Loucy (cell line): ENCODE data around the gene ERFE.

ENCODE experiments used
- H2AFZ ChIP-seq: fragments of 200-600 bp; sonication (generic); 2 replicates; pipeline ENCODE4 v1.6.0; 2016; ENCODE audit warnings: antibody characterized with exemption, mild to moderate bottlenecking, low read length, moderate library complexity
- H3F3A ChIP-seq: fragments of 200-600 bp; 2 replicates; pipeline ENCODE4 v1.6.0; 2016; ENCODE audit warnings: antibody characterized with exemption, low read depth, mild to moderate bottlenecking
- H3K27me3 ChIP-seq: fragments of 200-600 bp; sonication (generic); 2 replicates; pipeline ENCODE4 v1.6.1; 2014; ENCODE audit warnings: low read length, mild to moderate bottlenecking; ENCODE audit not compliant: insufficient read depth, poor library complexity, severe bottlenecking
- H3K36me3 ChIP-seq: fragments of 200-600 bp; sonication (generic); 2 replicates; pipeline ENCODE4 v1.6.1; 2016; ENCODE audit warnings: low read length; ENCODE audit not compliant: insufficient read depth
- H3K4me1 ChIP-seq: fragments of 200-600 bp; sonication (generic); 2 replicates; pipeline ENCODE4 v1.5.1; 2014; ENCODE audit warnings: low read length, mild to moderate bottlenecking; ENCODE audit not compliant: insufficient read depth, poor library complexity, severe bottlenecking
- H3K4me2 ChIP-seq: fragments of 200-600 bp; sonication (generic); 2 replicates; pipeline ENCODE4 v1.6.0; 2014; ENCODE audit warnings: antibody characterized with exemption, low read length, low read depth, mild to moderate bottlenecking; ENCODE audit not compliant: poor library complexity, severe bottlenecking
- H3K4me3 ChIP-seq: fragments of 200-600 bp; sonication (generic); 2 replicates; pipeline ENCODE4 v1.5.1; 2014; ENCODE audit warnings: low read length, mild to moderate bottlenecking, mixed read lengths; ENCODE audit not compliant: poor library complexity, severe bottlenecking
- H3K79me2 ChIP-seq: fragments of 200-600 bp; sonication (generic); 2 replicates; pipeline ENCODE4 v1.6.1; 2014; ENCODE audit warnings: low read length; ENCODE audit not compliant: insufficient read depth
- H3K9ac ChIP-seq: fragments of 200-600 bp; sonication (generic); 2 replicates; pipeline ENCODE4 v1.6.0; 2014; ENCODE audit warnings: mild to moderate bottlenecking, low read depth, low read length, moderate library complexity; ENCODE audit not compliant: poor library complexity, severe bottlenecking
- H3K9me2 ChIP-seq: fragments of 200-600 bp; sonication (generic); replicated peaks from 2 replicates; pipeline ENCODE4 v1.6.1; 2016; ENCODE audit warnings: low read depth, low read length, mixed read lengths
- H3K9me3 ChIP-seq: fragments of 200-600 bp; sonication (generic); 2 replicates; pipeline ENCODE4 v1.6.1; 2014; ENCODE audit warnings: mild to moderate bottlenecking, antibody characterized with exemption, low read length, low read depth; ENCODE audit not compliant: insufficient read depth
- H4K20me1 ChIP-seq: fragments of 200-600 bp; sonication (generic); 2 replicates; pipeline ENCODE4 v1.6.0; 2014; ENCODE audit warnings: antibody characterized with exemption, low read length, mild to moderate bottlenecking; ENCODE audit not compliant: insufficient read depth, poor library complexity, severe bottlenecking
- EZH2phosphoT487 ChIP-seq: fragments of 200-600 bp; IDR thresholded peaks from 2 replicates; pipeline ENCODE4 v1.6.1; 2018; ENCODE audit warnings: antibody characterized with exemption, mild to moderate bottlenecking, moderate library complexity, borderline replicate concordance
- TF ChIP-seq, protein P1 (sequence below): fragments of 200-600 bp; sonication (generic); conservative IDR thresholded peaks from 2 replicates; pipeline ENCODE4 v1.5.1; 2014; ENCODE audit warnings: mild to moderate bottlenecking, antibody characterized with exemption, low read length

Gene ERFE, protein sequence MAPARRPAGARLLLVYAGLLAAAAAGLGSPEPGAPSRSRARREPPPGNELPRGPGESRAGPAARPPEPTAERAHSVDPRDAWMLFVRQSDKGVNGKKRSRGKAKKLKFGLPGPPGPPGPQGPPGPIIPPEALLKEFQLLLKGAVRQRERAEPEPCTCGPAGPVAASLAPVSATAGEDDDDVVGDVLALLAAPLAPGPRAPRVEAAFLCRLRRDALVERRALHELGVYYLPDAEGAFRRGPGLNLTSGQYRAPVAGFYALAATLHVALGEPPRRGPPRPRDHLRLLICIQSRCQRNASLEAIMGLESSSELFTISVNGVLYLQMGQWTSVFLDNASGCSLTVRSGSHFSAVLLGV

DNA sequence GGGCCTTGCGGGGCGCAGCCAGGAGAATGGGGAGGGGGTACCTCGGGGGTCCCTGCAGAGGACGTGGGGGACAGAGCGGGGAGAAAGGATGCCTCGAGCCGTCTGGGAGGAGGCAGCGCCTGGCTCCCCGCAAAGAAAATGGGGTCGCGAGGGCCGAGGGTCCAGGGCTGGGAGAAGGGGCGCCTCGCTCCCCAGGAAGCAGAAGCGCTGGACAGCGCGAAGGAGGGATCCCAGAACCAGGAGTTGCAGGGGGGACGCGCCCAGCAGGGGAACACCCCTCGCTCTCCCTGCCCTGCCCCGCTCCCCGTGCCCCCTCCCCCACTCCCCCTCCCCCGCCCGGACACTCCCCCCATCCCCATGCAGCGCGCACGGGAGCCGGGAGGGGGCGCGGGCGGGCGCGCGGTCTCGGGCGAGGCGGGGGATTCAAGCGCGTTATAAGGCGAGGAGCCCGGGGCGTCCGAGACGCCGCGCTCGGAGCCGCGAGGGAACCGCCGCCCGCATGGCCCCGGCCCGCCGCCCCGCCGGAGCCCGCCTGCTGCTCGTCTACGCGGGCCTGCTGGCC is at the start of gene ERFE:
Gene ERFE, plus strand, starts transcription at position 462 of the 562 bp plus-strand sequence. Its CDS starts 38 bp downstream, at position 500.
- H3K4me1 ChIP-seq, result peaks cover 14% of the 10 kb centered on the region
- TF ChIP-seq, protein P1, sequence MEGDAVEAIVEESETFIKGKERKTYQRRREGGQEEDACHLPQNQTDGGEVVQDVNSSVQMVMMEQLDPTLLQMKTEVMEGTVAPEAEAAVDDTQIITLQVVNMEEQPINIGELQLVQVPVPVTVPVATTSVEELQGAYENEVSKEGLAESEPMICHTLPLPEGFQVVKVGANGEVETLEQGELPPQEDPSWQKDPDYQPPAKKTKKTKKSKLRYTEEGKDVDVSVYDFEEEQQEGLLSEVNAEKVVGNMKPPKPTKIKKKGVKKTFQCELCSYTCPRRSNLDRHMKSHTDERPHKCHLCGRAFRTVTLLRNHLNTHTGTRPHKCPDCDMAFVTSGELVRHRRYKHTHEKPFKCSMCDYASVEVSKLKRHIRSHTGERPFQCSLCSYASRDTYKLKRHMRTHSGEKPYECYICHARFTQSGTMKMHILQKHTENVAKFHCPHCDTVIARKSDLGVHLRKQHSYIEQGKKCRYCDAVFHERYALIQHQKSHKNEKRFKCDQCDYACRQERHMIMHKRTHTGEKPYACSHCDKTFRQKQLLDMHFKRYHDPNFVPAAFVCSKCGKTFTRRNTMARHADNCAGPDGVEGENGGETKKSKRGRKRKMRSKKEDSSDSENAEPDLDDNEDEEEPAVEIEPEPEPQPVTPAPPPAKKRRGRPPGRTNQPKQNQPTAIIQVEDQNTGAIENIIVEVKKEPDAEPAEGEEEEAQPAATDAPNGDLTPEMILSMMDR, result no peak
- TF ChIP-seq EZH2phosphoT487, result no peak
- peak within 1 kb of the TSS; percentile 4; the same call in 1 of the 2 replicates for H2AFZ ChIP-seq
- H3K9me2 ChIP-seq, result no peaks in the 10 kb centered on the region
- peak within 1 kb of the TSS; percentile 67 for H3K4me2 ChIP-seq
- no peaks in the 10 kb centered on the region for H3K9me3 ChIP-seq
- no peaks in the 10 kb centered on the region for H3K79me2 ChIP-seq
- H4K20me1 ChIP-seq, result no peaks in the 10 kb centered on the region
- no peaks in the 10 kb centered on the region for H3F3A ChIP-seq
- peak within 1 kb of the TSS; percentile 47 for H3K9ac ChIP-seq
- no peaks in the 10 kb centered on the region for H3K27me3 ChIP-seq
- H3K36me3 ChIP-seq, result no peaks in the 10 kb centered on the region
- peak within 1 kb of the TSS; percentile 72 for H3K4me3 ChIP-seq

DNA sequence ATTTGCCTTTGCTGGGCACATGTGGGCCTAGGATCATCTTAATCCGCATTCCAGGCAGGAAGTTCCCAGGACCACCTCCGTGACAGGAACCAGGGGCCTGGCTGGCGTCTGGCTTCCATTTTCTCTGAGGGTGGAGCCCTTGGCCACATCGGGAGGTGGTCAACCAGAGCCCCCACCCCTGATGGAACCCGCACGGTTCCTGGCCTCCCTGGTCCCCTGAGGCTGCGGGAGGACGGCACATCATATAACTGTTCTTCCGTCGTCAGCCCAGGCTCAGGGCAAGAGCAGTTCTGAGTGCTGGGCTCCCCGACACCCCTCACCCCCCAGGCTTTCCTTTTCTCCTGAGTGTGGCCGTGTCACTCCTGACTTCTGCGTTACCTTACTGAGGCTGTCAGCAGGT is 45.2 kb upstream of the ERFE start:
- no peaks in the 10 kb centered on the region for H3K27me3 ChIP-seq
- H3K79me2 ChIP-seq, result no peaks in the 10 kb centered on the region
- no peak overlapping the region for H3K4me2 ChIP-seq

DNA sequence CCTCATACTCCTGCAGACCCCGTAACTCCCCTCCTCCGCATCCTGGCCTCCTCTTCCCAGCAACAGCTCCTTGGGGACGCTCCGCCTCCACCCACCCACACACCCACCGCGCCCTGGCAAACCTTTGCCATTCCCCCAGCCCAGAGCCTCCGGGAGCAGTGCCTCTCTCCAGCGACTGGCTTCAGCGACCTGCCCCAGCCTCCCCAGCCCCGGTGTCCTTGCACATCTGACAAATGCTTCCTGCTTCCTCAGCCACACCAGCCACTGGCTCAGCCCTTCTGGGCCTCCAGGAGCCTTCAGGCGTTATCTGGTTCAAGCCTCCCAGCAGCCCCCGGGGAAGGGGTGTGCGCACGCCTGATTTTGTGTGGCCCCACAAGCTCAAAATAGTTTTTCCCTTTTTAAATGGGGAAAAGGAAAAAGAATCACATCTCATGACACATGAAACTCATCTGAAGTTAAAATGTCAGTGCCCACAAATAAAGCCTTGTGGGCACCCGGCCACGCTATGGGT is 44.4 kb upstream of the ERFE start:
- Histone ChIP-seq H2AFZ (no peak overlapping the region), H3K9me2 (no peaks in the 10 kb centered on the region), H3K79me2 (no peaks in the 10 kb centered on the region), H3F3A (no peaks in the 10 kb centered on the region), H3K9me3 (0 out of 2 replicates have a peak, but pooled peaks cover 3% of the 10 kb centered on the region), H3K9ac (no peak overlapping the region), H3K4me2 (no peak overlapping the region), H4K20me1 (no peaks in the 10 kb centered on the region), H3K36me3 (no peaks in the 10 kb centered on the region), H3K27me3 (no peaks in the 10 kb centered on the region), H3K4me1 (peaks cover 4% of the 10 kb centered on the region), H3K4me3 (no peak overlapping the region)
- no peak for TF ChIP-seq EZH2phosphoT487
- TF ChIP-seq, protein P1, result no peak

More for the DNA sequence above, 45.2 kb upstream of the ERFE start:
- peaks cover 10% of the 10 kb centered on the region for H3K4me1 ChIP-seq
- H3K9me3 ChIP-seq, result 0 out of 2 replicates have a peak, but pooled peaks cover 3% of the 10 kb centered on the region
- H3F3A ChIP-seq, result no peaks in the 10 kb centered on the region
- no peak overlapping the region for H2AFZ ChIP-seq
- no peak for TF ChIP-seq EZH2phosphoT487
- H3K4me3 ChIP-seq, result no peak overlapping the region
- H3K36me3 ChIP-seq, result no peaks in the 10 kb centered on the region
- H4K20me1 ChIP-seq, result no peaks in the 10 kb centered on the region
- no peak overlapping the region for H3K9ac ChIP-seq
- no peaks in the 10 kb centered on the region for H3K9me2 ChIP-seq
